B cell (primary cell): ENCODE results near the gene NSUN7. TPM values are rescaled to one million over a fixed set of nuclear protein-coding genes. Genes with fewer than 3 reads are reported as not detected.

Source experiments
- ATAC-seq: fragments of 200-7000 bp; cut with Tn5 transposase; one replicate; pipeline ENCODE4 v1.10.0; 2021; ENCODE audit warnings: low read depth, mild to moderate bottlenecking, moderate number of reproducible peaks, moderate library complexity
- CTCF ChIA-PET: fragments of 350-600 bp; sonication (Branson Sonifier 250); formaldehyde crosslinking; loops from one replicate; lab custom pipeline; 2021; ENCODE audit warnings: antibody characterized with exemption, inconsistent platforms; lab: Charles Lee
- POLR2A ChIA-PET: fragments of 350-600 bp; sonication (Branson Sonifier 250); formaldehyde crosslinking; loops from one replicate; lab custom pipeline; 2021; ENCODE audit warnings: antibody characterized with exemption; lab: Charles Lee
- DNase-seq: peaks from one replicate; pipeline ENCODE4 v3.0.0; 2013
- H2AFZ ChIP-seq: 2 replicates; pipeline ENCODE4 v1.6.1; 2012; ENCODE audit warnings: mild to moderate bottlenecking, low read depth, low read length; ENCODE audit not compliant: insufficient read depth, poor library complexity, severe bottlenecking
- H3K27ac ChIP-seq, 2 donors: 1 replicate in 1 of 2; 2 replicates in 1 of 2; pipeline ENCODE4 v1.5.1; 2012 to 2013; ENCODE audit warnings: low read length in 2 of 2, mild to moderate bottlenecking in 2 of 2, moderate library complexity in 1 of 2
- H3K27me3 ChIP-seq, 4 experiments: fragments of 200-600 bp in 1 of 4; sonication (generic) in 1 of 4; replicated peaks in 1 of 4; 1 replicate in 2 of 4; 2 replicates in 2 of 4; pipeline versions ENCODE4 v1.6.1 to v1.7.0; 2013 to 2016; ENCODE audit warnings: low read length in 3 of 4, mild to moderate bottlenecking in 2 of 4, mixed read lengths in 1 of 4, moderate library complexity in 1 of 4; ENCODE audit not compliant: insufficient read depth in 4 of 4, control insufficient read depth in 3 of 4; ENCODE audit errors: control extremely low read depth in 1 of 4
- H3K36me3 ChIP-seq, 2 experiments: replicated peaks in 1 of 2; 1 replicate in 1 of 2; 2 replicates in 1 of 2; pipeline versions ENCODE4 v1.6.1 to v1.7.1; 2013; ENCODE audit warnings: low read length in 1 of 2; ENCODE audit not compliant: insufficient read depth in 2 of 2, control insufficient read depth in 1 of 2; ENCODE audit errors: control extremely low read depth in 1 of 2, extremely low read depth in 1 of 2
- H3K4me1 ChIP-seq, 2 donors: fragments of 200-600 bp in 1 of 2; sonication (generic) in 1 of 2; 1 replicate in 1 of 2; 2 replicates in 1 of 2; pipeline versions ENCODE4 v1.5.1 to v1.6.1; 2013 to 2017; ENCODE audit warnings: low read length in 2 of 2; ENCODE audit not compliant: control insufficient read depth in 2 of 2, insufficient read depth in 2 of 2
- H3K4me2 ChIP-seq: replicated peaks from 2 replicates; pipeline ENCODE3; 2012; ENCODE audit warnings: mild to moderate bottlenecking, low read depth, low read length; ENCODE audit not compliant: poor library complexity, severe bottlenecking
- H3K4me3 ChIP-seq, 5 experiments: fragments of 200-600 bp in 1 of 5; sonication (generic) in 1 of 5; 1 replicate in 3 of 5; 2 replicates in 2 of 5; pipeline versions ENCODE4 v1.5.1 to v1.7.0; 2011 to 2016; ENCODE audit warnings: low read length in 4 of 5, mild to moderate bottlenecking in 4 of 5, low read depth in 2 of 5, control low read depth in 1 of 5, moderate library complexity in 1 of 5; ENCODE audit not compliant: insufficient read depth in 1 of 5; ENCODE audit errors: control extremely low read depth in 1 of 5, extremely low read depth in 1 of 5
- H3K79me2 ChIP-seq: fragments of 200-600 bp; sonication (generic); one replicate; pipeline ENCODE4 v1.6.0; 2016; ENCODE audit warnings: low read length; ENCODE audit not compliant: control insufficient read depth, insufficient read depth
- H3K9ac ChIP-seq: fragments of 200-600 bp; sonication (generic); 2 replicates; pipeline ENCODE4 v1.6.1; 2017; ENCODE audit warnings: mild to moderate bottlenecking, low read length, moderate library complexity
- H3K9me3 ChIP-seq, 3 donors: one replicate each; pipeline versions ENCODE4 v1.6.1 to v1.7.1; 2013; ENCODE audit warnings: low read length in 2 of 3; ENCODE audit not compliant: control insufficient read depth in 2 of 3, insufficient read depth in 1 of 3; ENCODE audit errors: control extremely low read depth in 1 of 3
- H4K20me1 ChIP-seq: 2 replicates; pipeline ENCODE4 v1.6.0; 2012; ENCODE audit warnings: mild to moderate bottlenecking, low read length; ENCODE audit not compliant: insufficient read depth, control insufficient read depth, poor library complexity, severe bottlenecking
- H3K27ac Mint-ChIP-seq: one replicate; pipeline ENCODE4 v1.8.0; 2021; ENCODE audit warnings: mixed read lengths
- H3K27me3 Mint-ChIP-seq: one replicate; pipeline ENCODE4 v1.8.0; 2021; ENCODE audit warnings: mixed read lengths
- H3K4me1 Mint-ChIP-seq: one replicate; pipeline ENCODE4 v1.8.0; 2021; ENCODE audit warnings: mixed read lengths
- H3K4me3 Mint-ChIP-seq: one replicate; pipeline ENCODE4 v1.8.0; 2021; ENCODE audit warnings: mixed read lengths
- H3K9me3 Mint-ChIP-seq: one replicate; pipeline ENCODE4 v1.8.0; 2022; ENCODE audit warnings: mixed read lengths; ENCODE audit not compliant: insufficient read depth
- CTCF ChIP-seq: fragments of 200-600 bp; IDR thresholded peaks from one replicate; pipeline ENCODE4 v1.8.0; 2022; ENCODE audit warnings: antibody characterized with exemption, mild to moderate bottlenecking
- EZH2 ChIP-seq: IDR thresholded peaks from 2 replicates; pipeline ENCODE4 v1.6.1; 2012; ENCODE audit warnings: borderline replicate concordance, low read depth, mild to moderate bottlenecking, moderate library complexity, low read length; ENCODE audit not compliant: insufficient read depth, poor library complexity, severe bottlenecking
- WGBS: methylation state at CpG from one replicate; pipeline ENCODE4 v1.1.5; 2013; ENCODE audit warnings: missing lambda C conversion rate; ENCODE audit not compliant: insufficient coverage; 5-methylcytosine and 5-hydroxymethylcytosine counted together
- intact Hi-C: fragments of 100-400 bp; cut with micrococcal nuclease; formaldehyde crosslinking; loops from one replicate; pipeline ENCODE4 v1.10.0; 2022
- polyA plus RNA-seq: library from polyadenylated mRNA; depleted of rRNA; stranded (reverse); fragments of >200 nt; gene quantifications from 2 replicates; pipeline ENCODE4 v1.2.3, GENCODE V29; 2012
- total RNA-seq, 2 donors: library from RNA; stranded (reverse); fragments of 120-200 nt in 1 of 2; gene quantifications; 1 replicate in 1 of 2; 2 replicates in 1 of 2; pipeline versions ENCODE4 v1.2.3 to v1.2.4, GENCODE V29; 2013 to 2022

The NSUN7 gene
- total and polyA plus RNA-seq, 2 donors (not counting 1 experiment from before 2014, with no cell fraction given) = 0.75 to 29.8 TPM

GRCh38 chr4:40842725-40843423 lies 93.1 kb downstream of the NSUN7 start:
- peak overlapping the region; percentile 26 for H3K4me3 Mint-ChIP-seq

More at GRCh38 chr4:40842725-40843423, 93.1 kb downstream of the NSUN7 start:
- ChIA-PET CTCF (interaction anchor here (0.6 to 8.2 kb wide), 13 partner anchors 9 to 531 kb away, joined by 3 to 102 read pairs (median 4); no protein-coding TSS in a partner anchor), POLR2A (interaction anchor here (0.9 to 1.0 kb wide), 2 partner anchors 16 to 129 kb away, joined by 3 read pairs; no protein-coding TSS in a partner anchor)
- H3K27ac Mint-ChIP-seq = peak overlapping the region; percentile 54
- H3K27me3 Mint-ChIP-seq = peaks cover 2% of the 10 kb centered on the region
- no peak overlapping the region for H3K27ac ChIP-seq
- no peaks in the 10 kb centered on the region for H3K27me3 ChIP-seq
- no peak overlapping the region for H2AFZ ChIP-seq
- H3K9me3 Mint-ChIP-seq = no peaks in the 10 kb centered on the region
- intact Hi-C loops = loop anchor here (1.0 to 10.0 kb wide), 4 partner anchors 91 to 786 kb away; partner anchors contain the start of gene N4BP2
- H3K9ac ChIP-seq = no peak overlapping the region
- H3K4me1 Mint-ChIP-seq = peaks cover 43% of the 10 kb centered on the region
- peaks cover 2% of the 10 kb centered on the region for H3K79me2 ChIP-seq
- H3K4me1 ChIP-seq = peaks cover 33 to 47% of the 10 kb centered on the region in 2 donors
- no peak for DNase-seq
- ATAC-seq = no peak
- no peaks in the 10 kb centered on the region for H3K9me3 ChIP-seq
- WGBS = 87% methylated on average over 12 of the region's 14 CpGs
- H3K4me2 ChIP-seq = no peak overlapping the region
- H3K36me3 ChIP-seq = no peaks in the 10 kb centered on the region
- no peak for TF ChIP-seq EZH2
- TF ChIP-seq CTCF = no peak
- no peak overlapping the region for H3K4me3 ChIP-seq
- H4K20me1 ChIP-seq = no peaks in the 10 kb centered on the region
